IMR-90 (cell line): ENCODE results near the gene CLPTM1L. TPM values are rescaled to one million over a fixed set of nuclear protein-coding genes. Genes with fewer than 3 reads are reported as not detected.

Experiments
- ATAC-seq: fragments of 200-7000 bp; cut with Tn5 transposase; 2 replicates; pipeline ENCODE4 v1.9.1; 2020; ENCODE audit warnings: low read depth, mild to moderate bottlenecking, moderate library complexity
- BruUV-seq: library from RNA; stranded (reverse); fragments of 400-500 nt; replicated peaks from 2 replicates; lab custom pipeline; 2021; lab: Mats Ljungman, UMichigan
- CTCF ChIA-PET: fragments of 300-600 bp; formaldehyde crosslinking; extraction: SDS; loops from one replicate; lab custom pipeline; 2021; ENCODE audit warnings: antibody characterized with exemption; lab: Yijun Ruan, JAX
- POLR2A ChIA-PET: fragments of 300-600 bp; sonication (Branson Sonifier 250); formaldehyde crosslinking; loops from one replicate; lab custom pipeline; 2022; ENCODE audit warnings: antibody characterized with exemption; ENCODE audit not compliant: unreplicated experiment; lab: Charles Lee
- DNase-seq: peaks from one replicate; pipeline ENCODE4 v3.0.0; 2013
- H2AFZ ChIP-seq: replicated peaks from 2 replicates; pipeline ENCODE3; 2013; ENCODE audit warnings: low read length, mild to moderate bottlenecking; ENCODE audit not compliant: poor library complexity
- H2AK5ac ChIP-seq: 2 replicates; pipeline ENCODE4 v1.6.1; 2013; ENCODE audit warnings: low read depth, low read length, inconsistent platforms
- H2AK9ac ChIP-seq: replicated peaks from 2 replicates; pipeline ENCODE3; 2013; ENCODE audit warnings: mild to moderate bottlenecking, low read depth, low read length, moderate library complexity; ENCODE audit not compliant: poor library complexity
- H2BK120ac ChIP-seq: 2 replicates; pipeline ENCODE4 v1.6.1; 2013; ENCODE audit warnings: low read depth, low read length, inconsistent platforms
- H2BK15ac ChIP-seq: 3 replicates; pipeline ENCODE4 v1.6.1; 2013; ENCODE audit warnings: low read depth, low read length, inconsistent platforms
- H2BK20ac ChIP-seq: 2 replicates; pipeline ENCODE4 v1.6.1; 2013; ENCODE audit warnings: low read depth, mild to moderate bottlenecking, inconsistent platforms, low read length, moderate library complexity
- H2BK5ac ChIP-seq: 2 replicates; pipeline ENCODE4 v1.6.1; 2013; ENCODE audit warnings: mild to moderate bottlenecking, low read depth, low read length, inconsistent platforms; ENCODE audit not compliant: poor library complexity, severe bottlenecking
- H3K14ac ChIP-seq: replicated peaks from 2 replicates; pipeline ENCODE4 v1.6.1; 2013; ENCODE audit warnings: low read depth, low read length, inconsistent platforms
- H3K18ac ChIP-seq: 2 replicates; pipeline ENCODE4 v1.6.1; 2013; ENCODE audit warnings: low read depth, low read length, control low read depth
- H3K23ac ChIP-seq: 2 replicates; pipeline ENCODE4 v1.6.1; 2013; ENCODE audit warnings: low read depth, low read length, inconsistent platforms
- H3K27ac ChIP-seq: 2 replicates; pipeline ENCODE4 v1.5.1; 2013; ENCODE audit warnings: mild to moderate bottlenecking, control low read depth, low read length; ENCODE audit not compliant: insufficient read depth
- H3K27me3 ChIP-seq: 2 replicates; pipeline ENCODE4 v1.6.1; 2013; ENCODE audit warnings: low read length; ENCODE audit not compliant: control insufficient read depth, insufficient read depth
- H3K36me3 ChIP-seq: 2 replicates; pipeline ENCODE4 v1.6.1; 2013; ENCODE audit warnings: low read length, mixed read lengths; ENCODE audit not compliant: control insufficient read depth, insufficient read depth
- H3K4ac ChIP-seq: 2 replicates; pipeline ENCODE4 v1.6.1; 2013; ENCODE audit warnings: low read depth, low read length, inconsistent platforms
- H3K4me1 ChIP-seq: 2 replicates; pipeline ENCODE4 v1.6.1; 2013; ENCODE audit warnings: low read length, mixed read lengths; ENCODE audit not compliant: control insufficient read depth, insufficient read depth
- H3K4me2 ChIP-seq: 2 replicates; pipeline ENCODE4 v1.6.1; 2013; ENCODE audit warnings: low read depth, mild to moderate bottlenecking, control low read depth, low read length, moderate library complexity
- H3K4me3 ChIP-seq: 2 replicates; pipeline ENCODE4 v1.5.1; 2013; ENCODE audit warnings: low read depth, mild to moderate bottlenecking, control low read depth, low read length, moderate library complexity; ENCODE audit not compliant: insufficient read depth
- H3K56ac ChIP-seq: 2 replicates; pipeline ENCODE4 v1.6.1; 2013; ENCODE audit warnings: low read length, inconsistent platforms; ENCODE audit not compliant: insufficient read depth; ENCODE audit errors: extremely low read depth
- H3K79me1 ChIP-seq, 2 experiments: 2 replicates each; pipeline ENCODE4 v1.6.1; 2013; ENCODE audit warnings: low read length in 2 of 2, inconsistent platforms in 1 of 2, low read depth in 1 of 2
- H3K9ac ChIP-seq: 2 replicates; pipeline ENCODE4 v1.6.1; 2013; ENCODE audit warnings: low read depth, low read length, control low read depth
- H3K9me1 ChIP-seq: 2 replicates; pipeline ENCODE4 v1.6.1; 2013; ENCODE audit warnings: low read length, inconsistent platforms; ENCODE audit not compliant: insufficient read depth
- H3K9me3 ChIP-seq: 2 replicates; pipeline ENCODE4 v1.6.1; 2013; ENCODE audit warnings: low read length; ENCODE audit not compliant: control insufficient read depth, insufficient read depth
- H4K20me1 ChIP-seq: 2 replicates; pipeline ENCODE4 v1.6.1; 2013; ENCODE audit warnings: low read length, inconsistent platforms; ENCODE audit not compliant: insufficient read depth
- H4K5ac ChIP-seq: 2 replicates; pipeline ENCODE4 v1.6.1; 2013; ENCODE audit warnings: mild to moderate bottlenecking, low read depth, low read length, control low read depth
- H4K8ac ChIP-seq, 2 experiments: 2 replicates each; pipeline ENCODE4 v1.6.1; 2013; ENCODE audit warnings: low read depth in 2 of 2, low read length in 2 of 2, control low read depth in 1 of 2, inconsistent platforms in 1 of 2
- H4K91ac ChIP-seq: 2 replicates; pipeline ENCODE4 v1.6.1; 2013; ENCODE audit warnings: low read depth, low read length, inconsistent platforms; ENCODE audit not compliant: insufficient read depth
- BHLHE40 ChIP-seq: fragments of 150-350 bp; IDR thresholded peaks from 2 replicates; pipeline ENCODE4 v1.6.1; 2016; ENCODE audit warnings: mild to moderate bottlenecking, low read depth, low read length
- CEBPB ChIP-seq: IDR thresholded peaks from 2 replicates; pipeline ENCODE4 v1.6.1; 2012; ENCODE audit warnings: low read depth, low read length, improper control_type of control experiment
- CHD1 ChIP-seq: IDR thresholded peaks from 2 replicates; pipeline ENCODE4 v1.6.1; 2012; ENCODE audit warnings: low read depth, low read length, improper control_type of control experiment
- CTCF ChIP-seq: conservative IDR thresholded peaks from 2 replicates; pipeline ENCODE4 v1.5.1; 2012; ENCODE audit warnings: mild to moderate bottlenecking, low read depth, low read length, improper control_type of control experiment
- ELK1 ChIP-seq: fragments of 150-350 bp; IDR thresholded peaks from 2 replicates; pipeline ENCODE4 v1.6.1; 2016; ENCODE audit warnings: low read depth, mild to moderate bottlenecking, low read length, moderate library complexity, borderline replicate concordance
- FOS ChIP-seq: fragments of 150-350 bp; IDR thresholded peaks from 2 replicates; pipeline ENCODE4 v1.6.1; 2016; ENCODE audit warnings: low read depth, low read length
- MAFK ChIP-seq: IDR thresholded peaks from 2 replicates; pipeline ENCODE4 v1.6.1; 2012; ENCODE audit warnings: low read depth, low read length, improper control_type of control experiment
- MAZ ChIP-seq: IDR thresholded peaks from 2 replicates; pipeline ENCODE4 v1.6.1; 2012; ENCODE audit warnings: low read depth, mild to moderate bottlenecking, low read length, improper control_type of control experiment, moderate library complexity, borderline replicate concordance
- MXI1 ChIP-seq: IDR thresholded peaks from 2 replicates; pipeline ENCODE4 v1.6.1; 2012; ENCODE audit warnings: low read depth, mild to moderate bottlenecking, low read length, moderate library complexity, borderline replicate concordance
- NFE2L2 ChIP-seq: fragments of 150-350 bp; IDR thresholded peaks from 2 replicates; pipeline ENCODE4 v1.6.1; 2016; ENCODE audit warnings: low read depth, mild to moderate bottlenecking, low read length
- POLR2A ChIP-seq: IDR thresholded peaks from 2 replicates; pipeline ENCODE4 v1.6.1; 2012; ENCODE audit warnings: mild to moderate bottlenecking, low read depth, low read length
- RAD21 ChIP-seq: IDR thresholded peaks from 2 replicates; pipeline ENCODE4 v1.6.1; 2012; ENCODE audit warnings: low read length, improper control_type of control experiment
- RCOR1 ChIP-seq: IDR thresholded peaks from 2 replicates; pipeline ENCODE4 v1.6.1; 2012; ENCODE audit warnings: mild to moderate bottlenecking, low read length, improper control_type of control experiment; ENCODE audit not compliant: insufficient replicate concordance
- RFX5 ChIP-seq: IDR thresholded peaks from 2 replicates; pipeline ENCODE4 v1.8.0; 2012; ENCODE audit warnings: low read depth, mild to moderate bottlenecking, low read length, moderate library complexity
- SMC3 ChIP-seq: fragments of 150-350 bp; IDR thresholded peaks from 2 replicates; pipeline ENCODE4 v1.6.1; 2016; ENCODE audit warnings: low read depth, mild to moderate bottlenecking, antibody characterized with exemption, low read length, moderate library complexity
- USF2 ChIP-seq: fragments of 150-350 bp; IDR thresholded peaks from 2 replicates; pipeline ENCODE4 v1.6.1; 2017; ENCODE audit warnings: mild to moderate bottlenecking, antibody characterized with exemption, low read length, low read depth
- WGBS, 2 experiments: methylation state at CpG; one replicate each; pipeline versions ENCODE4 v1.1.5 to v1.1.7; 2013; ENCODE audit warnings: missing lambda C conversion rate in 2 of 2; ENCODE audit not compliant: insufficient read length in 1 of 2; ENCODE audit errors: extremely low coverage in 2 of 2; 5-methylcytosine and 5-hydroxymethylcytosine counted together
- dilution Hi-C: fragments of 300-500 bp; cut with HindIII; formaldehyde crosslinking; loops from one replicate; pipeline ENCODE4 v1.14.3; 2018; ENCODE audit warnings: low sequenced_read_pairs; ENCODE audit not compliant: unreplicated experiment
- in situ Hi-C: fragments of 300-500 bp; cut with MboI; formaldehyde crosslinking; loops from 3 replicates; pipeline ENCODE4 v1.14.3; 2019; ENCODE audit warnings: low sequenced_read_pairs, inconsistent platforms, mixed read lengths
- intact Hi-C: fragments of 100-400 bp; cut with micrococcal nuclease; formaldehyde crosslinking; loops from 2 replicates; pipeline ENCODE4 v1.10.0; 2022
- polyA plus RNA-seq, 3 experiments: library from polyadenylated mRNA; depleted of rRNA; stranded (reverse); fragments of >200 nt; gene quantifications; 2 replicates each; pipeline ENCODE4 v1.2.3, GENCODE V29; 2012; ENCODE audit warnings: low replicate concordance in 1 of 3
- total RNA-seq: library from RNA; depleted of rRNA; stranded (reverse); fragments of >200 nt; gene quantifications from 2 replicates; pipeline ENCODE4 v1.2.3, GENCODE V29; 2012

Gene CLPTM1L
- total and polyA plus RNA-seq, 2 of the 4 experiments (the other 2 are of a cell fraction) = 114 to 137 TPM

- no peak for DNase-seq
- H3K36me3 ChIP-seq = no peaks in the 10 kb centered on the region
- H2AK9ac ChIP-seq = no peak overlapping the region
- H3K9me3 ChIP-seq = peaks cover 3% of the 10 kb centered on the region; the same call in 1 of the 2 replicates
- dilution Hi-C loops = no loop called here
- no peak for ATAC-seq
- ChIA-PET CTCF (no interaction called here), POLR2A (no interaction called here)
- H2BK15ac ChIP-seq = no peak overlapping the region
- no peak overlapping the region for H4K5ac ChIP-seq
- no peak overlapping the region for H4K91ac ChIP-seq
- no peak overlapping the region for H3K9ac ChIP-seq
- in situ Hi-C loops = no loop called here
- TF ChIP-seq SMC3 (no peak), RCOR1 (no peak), ELK1 (no peak), FOS (no peak), RFX5 (no peak), POLR2A (no peak), USF2 (no peak), CEBPB (no peak), MAFK (no peak), NFE2L2 (no peak), MXI1 (no peak), RAD21 (no peak), BHLHE40 (no peak), MAZ (no peak), CTCF (no peak), CHD1 (no peak)
- H3K18ac ChIP-seq = no peak overlapping the region
- no peaks in the 10 kb centered on the region for H3K79me1 ChIP-seq
- no peak overlapping the region for H3K4me3 ChIP-seq
- no peaks in the 10 kb centered on the region for H3K4me1 ChIP-seq
- no peak overlapping the region for H3K56ac ChIP-seq
- no peaks in the 10 kb centered on the region for H3K9me1 ChIP-seq
- H2BK120ac ChIP-seq = no peak overlapping the region
- H3K14ac ChIP-seq = no peak overlapping the region
- no peak overlapping the region for H3K4me2 ChIP-seq
- no peak overlapping the region for H2AK5ac ChIP-seq
- WGBS, 2 experiments = 76% methylated on average over 22 of the region's 25 CpGs; no CpG with 5 or more reads in 1 of the 2 experiments
- no peaks in the 10 kb centered on the region for H4K20me1 ChIP-seq
- no peak overlapping the region for H3K27ac ChIP-seq
- intact Hi-C loops = no loop called here
- no peak overlapping the region for H2BK5ac ChIP-seq
- H3K27me3 ChIP-seq = no peaks in the 10 kb centered on the region
- H3K23ac ChIP-seq = no peak overlapping the region
- no peak overlapping the region for H4K8ac ChIP-seq
- H3K4ac ChIP-seq = no peak overlapping the region
- H2BK20ac ChIP-seq = no peak overlapping the region
- no TSS peak for BruUV-seq
- no peak overlapping the region for H2AFZ ChIP-seq
Measured at GRCh38 chr5:1285883-1286291, 59.0 kb downstream of the CLPTM1L start.
